GM23248 (cell line): ENCODE results near the gene TAF11L13. TPM values are rescaled to one million over a fixed set of nuclear protein-coding genes. Genes with fewer than 3 reads are reported as not detected.
"Not testable (repeated sequence)": the region's sequence is repeated elsewhere in the genome, so short reads cannot be mapped to it uniquely, and the experiment has no call there.

Experiments used
- DNase-seq: peaks from one replicate; pipeline ENCODE4 v3.0.0-alpha.2; 2015
- H2AFZ ChIP-seq: fragments of 200-600 bp; sonication (generic); 2 replicates; pipeline ENCODE4 v1.6.1; 2016; ENCODE audit warnings: antibody characterized with exemption
- H3F3A ChIP-seq: fragments of 200-600 bp; sonication (generic); 2 replicates; pipeline ENCODE4 v1.6.1; 2016; ENCODE audit warnings: mild to moderate bottlenecking, antibody characterized with exemption, mixed run types; ENCODE audit not compliant: insufficient read depth
- H3K27ac ChIP-seq: fragments of 200-600 bp; sonication (generic); 2 replicates; pipeline ENCODE4 v1.5.1; 2016; ENCODE audit warnings: mild to moderate bottlenecking
- H3K27me3 ChIP-seq: fragments of 200-600 bp; sonication (generic); replicated peaks from 2 replicates; pipeline ENCODE4 v1.6.1; 2016; ENCODE audit warnings: mild to moderate bottlenecking; ENCODE audit not compliant: insufficient read depth
- H3K36me3 ChIP-seq: fragments of 200-600 bp; sonication (generic); 2 replicates; pipeline ENCODE4 v1.6.1; 2016; ENCODE audit warnings: low read depth, mild to moderate bottlenecking
- H3K4me1 ChIP-seq: fragments of 200-600 bp; sonication (generic); 2 replicates; pipeline ENCODE4 v1.6.1; 2016; ENCODE audit warnings: mild to moderate bottlenecking; ENCODE audit not compliant: insufficient read depth
- H3K4me2 ChIP-seq: fragments of 200-600 bp; sonication (generic); one replicate; pipeline ENCODE4 v1.6.1; 2016; ENCODE audit warnings: mild to moderate bottlenecking; ENCODE audit not compliant: unreplicated experiment
- H3K4me3 ChIP-seq: fragments of 200-600 bp; sonication (generic); 2 replicates; pipeline ENCODE4 v1.5.1; 2016; ENCODE audit warnings: mild to moderate bottlenecking
- H3K79me2 ChIP-seq: fragments of 200-600 bp; sonication (generic); 2 replicates; pipeline ENCODE4 v1.6.1; 2016; ENCODE audit warnings: mild to moderate bottlenecking; ENCODE audit not compliant: insufficient read depth
- H3K9ac ChIP-seq: fragments of 200-600 bp; sonication (generic); 2 replicates; pipeline ENCODE4 v1.6.1; 2016; ENCODE audit warnings: mild to moderate bottlenecking
- H3K9me2 ChIP-seq: fragments of 200-600 bp; sonication (generic); 2 replicates; pipeline ENCODE4 v1.6.1; 2016; ENCODE audit warnings: mixed run types, mild to moderate bottlenecking, moderate library complexity; ENCODE audit not compliant: insufficient read depth
- H3K9me3 ChIP-seq: fragments of 200-600 bp; sonication (generic); one replicate; pipeline ENCODE4 v1.6.1; 2017; ENCODE audit warnings: low read depth
- H4K20me1 ChIP-seq: fragments of 200-600 bp; sonication (generic); 2 replicates; pipeline ENCODE4 v1.6.0; 2016; ENCODE audit not compliant: insufficient read depth
- WGBS, 2 experiments: methylation state at CpG; one replicate each; pipeline ENCODE4 v1.1.6; 2015 to 2017; ENCODE audit warnings: low lambda C conversion rate in 2 of 2, low coverage in 1 of 2; ENCODE audit errors: missing lambda C conversion rate in 2 of 2; 5-methylcytosine and 5-hydroxymethylcytosine counted together
- in situ Hi-C: fragments of 300-500 bp; cut with MboI; formaldehyde crosslinking; loops from 2 replicates; pipeline ENCODE4 v1.15.0; 2020
- polyA plus RNA-seq: library from polyadenylated mRNA; unstranded; fragments of >200 nt; fragmentation: Nextera tagmentation; extraction: Ambion mirVana; gene quantifications from 2 replicates; pipeline ENCODE4 v1.2.1, GENCODE V29; 2016
- total RNA-seq: library from RNA; depleted of rRNA; stranded (reverse); fragments of >200 nt; shearing (Covaris generic); gene quantifications from 2 replicates; pipeline ENCODE4 v1.2.3, GENCODE V29; 2014; rRNA removed

The TAF11L13 gene
- not detected in 2 replicates for total RNA-seq
- polyA plus RNA-seq, result not detected in 2 replicates

DNA sequence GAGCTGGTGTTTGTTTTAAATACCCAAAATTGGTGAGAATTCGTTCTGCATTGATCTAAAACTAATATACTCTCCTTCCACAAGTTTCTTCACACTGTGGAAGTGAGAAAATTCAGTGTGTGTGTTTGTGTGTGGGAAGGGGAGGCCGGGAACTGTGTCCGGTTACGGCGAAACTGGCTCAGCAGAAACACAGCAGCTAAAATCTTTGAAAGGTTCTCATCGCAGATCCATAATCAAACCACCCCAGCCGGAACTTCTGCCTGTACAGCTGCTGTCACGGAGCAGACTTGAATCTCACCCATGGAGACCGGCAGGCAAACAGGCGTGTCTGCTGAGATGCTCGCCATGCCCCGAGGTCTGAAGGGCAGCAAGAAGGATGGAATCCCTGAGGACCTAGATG is at the start of gene TAF11L13:
Gene TAF11L13 (plus strand): TSS at position 301 of the 400 bp plus-strand sequence.
- DNase-seq, in situ Hi-C loops: not testable (repeated sequence)
- 60 to 67% methylated on average over 10 to 11 of the region's 12 CpGs for WGBS, 2 experiments

DNA sequence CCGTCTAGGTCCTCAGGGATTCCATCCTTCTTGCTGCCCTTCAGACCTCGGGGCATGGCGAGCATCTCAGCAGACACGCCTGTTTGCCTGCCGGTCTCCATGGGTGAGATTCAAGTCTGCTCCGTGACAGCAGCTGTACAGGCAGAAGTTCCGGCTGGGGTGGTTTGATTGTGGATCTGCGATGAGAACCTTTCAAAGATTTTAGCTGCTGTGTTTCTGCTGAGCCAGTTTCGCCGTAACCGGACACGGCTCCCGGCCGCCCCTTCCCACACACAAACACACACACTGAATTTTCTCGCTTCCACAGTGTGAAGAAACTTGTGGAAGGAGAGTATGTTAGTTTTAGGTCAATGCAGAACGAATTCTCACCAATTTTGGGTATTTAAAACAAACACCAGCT is 46.2 kb upstream of the TAF11L13 start, which contains the start of gene TAF11L7:
Gene TAF11L7 (minus strand): TSS at position 101 of the 400 bp plus-strand sequence.
- H3K9me3 ChIP-seq, H3K4me3 ChIP-seq, H3K9ac ChIP-seq, H2AFZ ChIP-seq, H3K4me2 ChIP-seq, H3K9me2 ChIP-seq, H3F3A ChIP-seq, H3K36me3 ChIP-seq, H3K27ac ChIP-seq, H3K4me1 ChIP-seq, in situ Hi-C loops, H3K79me2 ChIP-seq, H4K20me1 ChIP-seq, DNase-seq, H3K27me3 ChIP-seq: not testable (repeated sequence)
- no CpG with 5 or more reads among the region's 16 CpGs for WGBS, 2 experiments

More for the DNA sequence above, at the start of gene TAF11L13:
- H3F3A ChIP-seq, H3K4me2 ChIP-seq, H3K27ac ChIP-seq, H4K20me1 ChIP-seq, H3K9me2 ChIP-seq, H3K36me3 ChIP-seq, H3K79me2 ChIP-seq, H3K27me3 ChIP-seq, H3K4me1 ChIP-seq, H3K9me3 ChIP-seq, H2AFZ ChIP-seq, H3K4me3 ChIP-seq, H3K9ac ChIP-seq: not testable (repeated sequence)

DNA sequence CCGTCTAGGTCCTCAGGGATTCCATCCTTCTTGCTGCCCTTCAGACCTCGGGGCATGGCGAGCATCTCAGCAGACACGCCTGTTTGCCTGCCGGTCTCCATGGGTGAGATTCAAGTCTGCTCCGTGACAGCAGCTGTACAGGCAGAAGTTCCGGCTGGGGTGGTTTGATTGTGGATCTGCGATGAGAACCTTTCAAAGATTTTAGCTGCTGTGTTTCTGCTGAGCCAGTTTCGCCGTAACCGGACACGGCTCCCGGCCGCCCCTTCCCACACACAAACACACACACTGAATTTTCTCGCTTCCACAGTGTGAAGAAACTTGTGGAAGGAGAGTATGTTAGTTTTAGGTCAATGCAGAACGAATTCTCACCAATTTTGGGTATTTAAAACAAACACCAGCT is 41.0 kb upstream of the TAF11L13 start, which contains the start of gene TAF11L8:
Gene TAF11L8 (minus strand): TSS at position 101 of the 400 bp plus-strand sequence.
- H3K79me2 ChIP-seq, H3K27me3 ChIP-seq, H4K20me1 ChIP-seq, H3K27ac ChIP-seq, H3K9ac ChIP-seq, H3K36me3 ChIP-seq, H3K4me3 ChIP-seq, H3K4me1 ChIP-seq, H3K4me2 ChIP-seq, DNase-seq, H3K9me3 ChIP-seq, H2AFZ ChIP-seq, in situ Hi-C loops, H3F3A ChIP-seq, H3K9me2 ChIP-seq: not testable (repeated sequence)
- WGBS, 2 experiments, result no CpG with 5 or more reads among the region's 16 CpGs

DNA sequence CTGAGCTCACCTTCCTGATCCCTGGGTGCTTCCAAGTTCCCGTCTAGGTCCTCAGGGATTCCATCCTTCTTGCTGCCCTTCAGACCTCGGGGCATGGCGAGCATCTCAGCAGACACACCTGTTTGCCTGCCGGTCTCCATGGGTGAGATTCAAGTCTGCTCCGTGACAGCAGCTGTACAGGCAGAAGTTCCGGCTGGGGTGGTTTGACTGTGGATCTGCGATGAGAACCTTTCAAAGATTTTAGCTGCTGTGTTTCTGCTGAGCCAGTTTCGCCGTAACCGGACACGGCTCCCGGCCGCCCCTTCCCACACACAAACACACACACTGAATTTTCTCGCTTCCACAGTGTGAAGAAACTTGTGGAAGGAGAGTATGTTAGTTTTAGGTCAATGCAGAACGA is 37.6 kb upstream of the TAF11L13 start, which contains the start of gene TAF11L9:
Gene TAF11L9 (minus strand): TSS at position 140 of the 400 bp plus-strand sequence.
- H3K79me2 ChIP-seq, H3K9me3 ChIP-seq, H3K4me2 ChIP-seq, DNase-seq, H2AFZ ChIP-seq, H3K9me2 ChIP-seq, H3K4me3 ChIP-seq, in situ Hi-C loops, H3K36me3 ChIP-seq, H3F3A ChIP-seq, H3K27ac ChIP-seq, H4K20me1 ChIP-seq, H3K27me3 ChIP-seq, H3K4me1 ChIP-seq, H3K9ac ChIP-seq: not testable (repeated sequence)
- 58 to 63% methylated on average over 12 to 13 of the region's 15 CpGs for WGBS, 2 experiments

DNA sequence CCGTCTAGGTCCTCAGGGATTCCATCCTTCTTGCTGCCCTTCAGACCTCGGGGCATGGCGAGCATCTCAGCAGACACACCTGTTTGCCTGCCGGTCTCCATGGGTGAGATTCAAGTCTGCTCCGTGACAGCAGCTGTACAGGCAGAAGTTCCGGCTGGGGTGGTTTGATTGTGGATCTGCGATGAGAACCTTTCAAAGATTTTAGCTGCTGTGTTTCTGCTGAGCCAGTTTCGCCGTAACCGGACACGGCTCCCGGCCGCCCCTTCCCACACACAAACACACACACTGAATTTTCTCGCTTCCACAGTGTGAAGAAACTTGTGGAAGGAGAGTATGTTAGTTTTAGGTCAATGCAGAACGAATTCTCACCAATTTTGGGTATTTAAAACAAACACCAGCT is 34.2 kb upstream of the TAF11L13 start, which contains the start of gene TAF11L10:
Gene TAF11L10 (minus strand): TSS at position 101 of the 400 bp plus-strand sequence.
- H3F3A ChIP-seq, DNase-seq, H2AFZ ChIP-seq, H3K4me1 ChIP-seq, in situ Hi-C loops, H4K20me1 ChIP-seq, H3K4me3 ChIP-seq, H3K79me2 ChIP-seq, H3K9me3 ChIP-seq, H3K27me3 ChIP-seq, H3K27ac ChIP-seq, H3K4me2 ChIP-seq, H3K36me3 ChIP-seq, H3K9me2 ChIP-seq, H3K9ac ChIP-seq: not testable (repeated sequence)
- no CpG with 5 or more reads among the region's 15 CpGs for WGBS, 2 experiments

DNA sequence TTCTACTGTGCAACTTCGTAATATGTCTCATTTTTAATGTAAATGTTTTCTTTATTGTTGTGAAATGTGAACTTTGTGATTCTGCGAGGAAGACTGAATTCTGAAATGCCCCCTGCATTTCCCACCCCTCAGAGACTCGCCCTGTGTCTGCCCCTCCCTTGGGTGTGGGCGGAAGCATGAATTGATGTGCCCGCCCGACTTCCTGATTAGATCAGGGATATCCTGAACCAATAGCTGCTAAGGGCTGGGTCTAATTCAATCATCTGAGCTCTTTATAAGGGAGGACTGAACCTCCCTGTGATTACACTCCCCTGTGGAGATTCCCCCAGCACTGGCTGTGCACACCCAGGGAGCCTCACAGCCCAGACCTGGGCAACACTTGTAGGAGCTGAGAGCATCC is 28.0 kb upstream of the TAF11L13 start, which contains the start of gene TAF11L11:
Gene TAF11L11 (plus strand): TSS at position 304 of the 400 bp plus-strand sequence.
- 27% methylated on average over 6 of the region's 6 CpGs for WGBS, 2 experiments
- in situ Hi-C loops, result not testable (repeated sequence)

More for the DNA sequence above, 28.0 kb upstream of the TAF11L13 start, which contains the start of gene TAF11L11:
- H3K4me2 ChIP-seq, H3K9me3 ChIP-seq, H3F3A ChIP-seq, H3K27me3 ChIP-seq, H3K27ac ChIP-seq, H3K36me3 ChIP-seq, H3K9me2 ChIP-seq, H3K79me2 ChIP-seq, DNase-seq, H3K9ac ChIP-seq, H4K20me1 ChIP-seq, H3K4me1 ChIP-seq, H3K4me3 ChIP-seq, H2AFZ ChIP-seq: not testable (repeated sequence)
